Small intestine (tissue), 7 donors: ENCODE measurements around the gene KHNYN. TPM values are rescaled to one million over a fixed set of nuclear protein-coding genes. Genes with fewer than 3 reads are reported as not detected.

Experiments used
- DNase-seq, 2 donors: peaks; one replicate each; pipeline versions ENCODE4 v3.0.0 to v3.0.0-alpha.2; 2013
- FAIRE-seq: peaks from 2 replicates; lab custom pipeline; 2012; peaks lifted over from hg19 to GRCh38; lab: Jason Lieb, UNC
- H3K27ac ChIP-seq, 3 donors: one replicate each; pipeline ENCODE4 v1.5.1; 2013; ENCODE audit warnings: low read length in 2 of 3, mild to moderate bottlenecking in 2 of 3, control low read depth in 1 of 3, inconsistent platforms in 1 of 3, low read depth in 1 of 3, moderate library complexity in 1 of 3
- H3K27me3 ChIP-seq, 3 donors: one replicate each; pipeline ENCODE4 v1.6.1; 2013; ENCODE audit warnings: low read length in 3 of 3, inconsistent platforms in 1 of 3; ENCODE audit not compliant: control insufficient read depth in 3 of 3, insufficient read depth in 3 of 3
- H3K36me3 ChIP-seq, 3 donors: one replicate each; pipeline ENCODE4 v1.6.1; 2013; ENCODE audit warnings: low read length in 3 of 3, inconsistent platforms in 1 of 3, low read depth in 1 of 3, mild to moderate bottlenecking in 1 of 3, moderate library complexity in 1 of 3; ENCODE audit not compliant: control insufficient read depth in 3 of 3, insufficient read depth in 2 of 3
- H3K4me1 ChIP-seq, 3 donors: one replicate each; pipeline ENCODE4 v1.6.1; 2013; ENCODE audit warnings: low read length in 2 of 3, inconsistent platforms in 1 of 3, low read depth in 1 of 3, mild to moderate bottlenecking in 1 of 3, moderate library complexity in 1 of 3; ENCODE audit not compliant: control insufficient read depth in 3 of 3, insufficient read depth in 2 of 3
- H3K4me3 ChIP-seq, 3 donors: one replicate each; pipeline ENCODE4 v1.5.1; 2013; ENCODE audit warnings: low read length in 3 of 3, control low read depth in 1 of 3, inconsistent platforms in 1 of 3, low read depth in 1 of 3, mild to moderate bottlenecking in 1 of 3, moderate library complexity in 1 of 3
- H3K9me3 ChIP-seq, 2 donors: one replicate each; pipeline ENCODE4 v1.6.1; 2013; ENCODE audit warnings: low read depth in 1 of 2, low read length in 1 of 2; ENCODE audit not compliant: control insufficient read depth in 2 of 2, insufficient read depth in 1 of 2
- WGBS, 3 donors: extraction: QIAGEN DNeasy Blood & Tissue Kit; methylation state at CpG; one replicate each; pipeline ENCODE4 v1.1.7; 2013; 5-methylcytosine and 5-hydroxymethylcytosine counted together
- polyA plus RNA-seq, 4 donors: library from polyadenylated mRNA; stranded (reverse) in 3 of 4; unstranded in 1 of 4; fragments of 200-250 nt in 3 of 4; fragments of 120-200 nt in 1 of 4; gene quantifications; one replicate each; pipeline versions ENCODE4 v1.2.1 to v1.2.3, GENCODE V29; 2013
- donor health status: healthy with polysubstance abuse.
- donor health status: control.
- donor health status: control.
- donor health status: Bipolar disorder and iron deficiency.
- donor health status: healthy.

The KHNYN gene
- polyA plus RNA-seq, 4 donors = 21.3 to 75.6 (median 36.4) TPM

- peak in 1 of 2 donors; percentile 60 for DNase-seq
- FAIRE-seq = no peak
- WGBS, 3 donors = 39 to 65% (median 59%) methylated on average over 2 of the region's 2 CpGs
These were observed 41.1 kb upstream of the KHNYN start for GRCh38 chr14:24388474-24389179.

DNA sequence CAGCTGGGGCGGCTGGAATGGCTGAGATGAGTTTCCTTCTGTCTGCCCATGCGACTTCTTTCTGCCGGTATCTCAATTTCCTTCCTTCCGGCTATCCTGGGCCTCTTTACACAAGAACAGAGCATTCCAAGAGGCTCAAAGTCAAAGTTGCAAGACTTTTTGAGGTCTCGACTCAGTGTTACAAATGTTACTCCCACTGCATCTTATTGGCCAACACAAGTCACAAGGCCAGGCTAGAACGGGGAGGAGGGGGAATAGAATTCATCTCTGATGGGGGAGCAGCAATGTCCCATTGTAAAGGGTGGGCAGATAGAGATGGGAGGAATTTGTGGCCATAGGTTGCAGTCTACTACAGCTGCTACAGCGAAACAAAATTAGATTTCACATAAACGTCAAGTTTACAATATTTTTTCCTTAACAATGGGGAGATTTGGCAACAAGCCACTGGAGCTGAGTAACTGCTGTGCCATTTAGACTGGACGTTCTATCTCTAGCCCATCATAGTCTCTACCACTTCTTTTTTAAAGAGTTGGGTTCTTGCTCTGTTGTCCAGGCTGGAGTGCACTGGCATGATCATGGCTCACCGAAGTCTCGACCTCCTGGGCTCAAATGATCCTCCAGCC, 40.4 kb upstream of the KHNYN start:
- peak in 1 of 2 donors; percentile 71 for DNase-seq
- H3K36me3 ChIP-seq = no peaks in the 10 kb centered on the region
- H3K27me3 ChIP-seq = no peaks in the 10 kb centered on the region
- peak overlapping the region in 1 of 3 donors; percentile 91 for H3K27ac ChIP-seq
- H3K9me3 ChIP-seq = peaks cover 0 to 6% of the 10 kb centered on the region in 2 donors
- no peak overlapping the region for H3K4me3 ChIP-seq
- H3K4me1 ChIP-seq = peaks cover 0 to 42% (median 0%) of the 10 kb centered on the region in 3 donors
- WGBS, 3 donors = 63 to 80% (median 75%) methylated on average over 11 of the region's 11 CpGs
- no peak for FAIRE-seq

More at GRCh38 chr14:24388474-24389179, 41.1 kb upstream of the KHNYN start:
- H3K27ac ChIP-seq = peak overlapping the region in 1 of 3 donors; percentile 91
- no peaks in the 10 kb centered on the region for H3K36me3 ChIP-seq
- no peaks in the 10 kb centered on the region for H3K27me3 ChIP-seq
- peaks cover 0 to 42% (median 0%) of the 10 kb centered on the region in 3 donors for H3K4me1 ChIP-seq
- H3K9me3 ChIP-seq = peaks cover 0 to 6% of the 10 kb centered on the region in 2 donors
- H3K4me3 ChIP-seq = no peak overlapping the region

GRCh38 chr14:24390701-24391468, 38.9 kb upstream of the KHNYN start:
- Histone ChIP-seq H3K27ac (no peak overlapping the region), H3K4me3 (no peak overlapping the region), H3K27me3 (no peaks in the 10 kb centered on the region), H3K4me1 (peaks cover 0 to 40% (median 0%) of the 10 kb centered on the region in 3 donors), H3K9me3 (peaks cover 0 to 6% of the 10 kb centered on the region in 2 donors), H3K36me3 (no peaks in the 10 kb centered on the region)
- DNase-seq = no peak
- 55 to 61% (median 57%) methylated on average over 6 of the region's 6 CpGs for WGBS, 3 donors
- no peak for FAIRE-seq

- peak overlapping the region in 1 of 3 donors; percentile 50 for H3K27ac ChIP-seq
These were observed 37.2 kb upstream of the KHNYN start for GRCh38 chr14:24392325-24393091.

DNA sequence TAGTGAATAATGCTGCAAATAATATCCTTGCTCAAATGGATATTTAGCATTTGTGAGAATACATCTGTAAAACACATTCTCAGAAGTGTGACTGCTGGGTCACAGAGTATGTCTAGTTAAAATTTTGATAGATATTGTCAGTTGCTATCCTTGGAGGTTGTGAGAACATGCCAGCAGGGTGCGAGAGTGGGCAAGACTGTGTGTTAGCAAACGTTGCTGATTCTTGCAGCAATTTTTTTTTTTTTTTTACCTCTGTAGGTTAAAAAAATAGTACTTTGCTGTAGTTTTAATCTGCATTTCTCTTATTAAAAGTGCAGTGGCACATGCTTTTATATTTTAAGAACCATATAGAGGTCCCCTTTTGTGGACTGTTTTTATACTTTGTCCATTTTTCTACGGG, 35.5 kb upstream of the KHNYN start:
- peaks cover 0 to 30% (median 5%) of the 10 kb centered on the region in 3 donors for H3K4me1 ChIP-seq
- H3K36me3 ChIP-seq = no peaks in the 10 kb centered on the region
- H3K9me3 ChIP-seq = peaks cover 0 to 6% of the 10 kb centered on the region in 2 donors
- DNase-seq (no peak), FAIRE-seq (no peak)
- no peak overlapping the region for H3K4me3 ChIP-seq
- 33 to 48% (median 39%) methylated on average over 3 of the region's 3 CpGs for WGBS, 3 donors
- no peak overlapping the region for H3K27ac ChIP-seq
- H3K27me3 ChIP-seq = no peaks in the 10 kb centered on the region

More at GRCh38 chr14:24392325-24393091, 37.2 kb upstream of the KHNYN start:
- peaks cover 0 to 36% (median 0%) of the 10 kb centered on the region in 3 donors for H3K4me1 ChIP-seq
- no peak overlapping the region for H3K4me3 ChIP-seq
- DNase-seq (peak; percentile 41 to 69), FAIRE-seq (no peak)
- no peaks in the 10 kb centered on the region for H3K36me3 ChIP-seq
- H3K9me3 ChIP-seq = peaks cover 0 to 6% of the 10 kb centered on the region in 2 donors
- H3K27me3 ChIP-seq = no peaks in the 10 kb centered on the region
- 26 to 55% (median 45%) methylated on average over 8 of the region's 8 CpGs for WGBS, 3 donors

DNA sequence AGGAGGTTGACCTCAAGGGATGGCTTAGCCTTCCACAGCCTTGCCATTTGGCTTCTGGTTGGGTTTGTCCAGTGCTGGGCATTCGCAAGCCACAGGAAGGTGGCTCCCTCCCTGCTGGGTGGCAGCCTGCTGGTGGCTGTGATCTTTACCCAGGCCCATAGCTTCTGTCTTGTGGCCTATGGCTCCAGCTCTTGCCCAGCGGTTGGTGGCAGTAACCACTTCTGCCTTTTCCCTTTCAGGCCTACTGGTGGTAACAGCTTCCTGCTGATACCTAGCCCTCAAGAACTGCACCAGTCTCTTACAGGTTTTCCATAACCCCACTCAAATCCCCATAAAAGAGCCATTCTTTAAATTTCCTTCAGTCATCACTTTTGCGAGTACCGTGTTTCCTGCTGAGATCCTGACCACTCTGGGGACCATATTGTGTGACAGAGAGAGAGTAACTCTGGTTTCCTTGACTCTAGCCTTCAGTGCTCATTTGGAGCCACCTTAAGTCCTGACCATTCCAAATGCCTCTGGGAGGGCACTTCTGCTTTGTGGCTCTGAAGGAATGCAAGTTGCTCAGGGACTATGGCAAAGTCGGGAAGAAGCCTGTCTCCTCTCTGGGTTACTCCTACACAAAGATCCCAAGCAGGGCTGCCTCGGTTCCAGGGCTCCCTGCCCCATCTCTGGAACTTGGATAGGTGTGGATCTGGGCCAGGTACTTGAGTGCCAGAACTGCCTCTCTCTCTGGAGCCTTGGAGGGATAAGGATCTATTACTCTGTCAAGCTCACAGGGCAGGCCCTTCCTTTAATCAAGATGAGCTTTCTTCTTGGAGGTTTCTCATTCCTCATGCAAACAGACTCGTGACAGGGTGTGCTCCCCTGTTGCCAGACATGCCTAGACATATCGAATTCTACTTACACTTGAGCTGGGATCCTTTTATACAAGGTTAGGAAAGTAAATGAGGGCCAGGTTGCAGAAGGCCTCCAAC, 33.9 kb upstream of the KHNYN start:
- Histone ChIP-seq H3K4me1 (peaks cover 5 to 33% (median 13%) of the 10 kb centered on the region in 3 donors), H3K36me3 (peaks cover 0 to 7% (median 0%) of the 10 kb centered on the region in 3 donors), H3K9me3 (peaks cover 0 to 6% of the 10 kb centered on the region in 2 donors), H3K27ac (no peak overlapping the region), H3K4me3 (no peak overlapping the region), H3K27me3 (no peaks in the 10 kb centered on the region)
- DNase-seq (no peak), FAIRE-seq (no peak)
- WGBS, 3 donors = 67 to 77% (median 68%) methylated on average over 8 of the region's 8 CpGs

DNA sequence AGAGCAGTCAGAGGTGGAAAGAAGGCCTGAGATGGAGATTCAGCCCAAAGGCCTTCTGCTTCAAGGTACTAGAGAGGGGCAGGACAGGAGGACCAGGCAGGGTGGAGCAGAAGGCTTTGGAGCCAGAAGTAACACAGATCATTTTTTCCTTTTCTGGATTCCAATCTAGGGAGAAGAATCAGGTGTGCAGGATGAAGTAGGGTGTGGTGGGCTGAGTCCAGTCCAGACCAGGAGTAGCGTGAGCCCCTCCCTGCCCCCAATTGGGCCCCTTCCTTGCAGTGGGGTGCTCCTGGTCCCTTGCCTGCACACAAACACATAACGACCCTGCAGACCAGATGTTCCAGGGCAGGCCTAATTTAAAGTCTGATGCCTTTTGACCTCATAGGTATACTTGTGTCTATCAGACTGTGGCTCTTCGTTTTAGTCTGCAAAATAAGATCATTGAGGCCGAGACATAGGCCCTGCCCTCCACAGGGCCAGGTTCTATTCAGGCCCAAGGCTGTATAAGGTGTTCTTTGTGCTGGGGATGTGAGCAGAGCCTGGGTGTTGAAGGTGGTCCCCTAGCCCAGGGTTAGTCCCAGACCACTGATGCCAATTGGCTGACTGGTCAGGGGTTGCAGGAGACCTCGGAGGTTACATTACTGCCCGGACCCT, 32.0 kb upstream of the KHNYN start:
- H3K9me3 ChIP-seq = no peaks in the 10 kb centered on the region
- FAIRE-seq (no peak), DNase-seq (peak in 1 of 2 donors; percentile 55)
- WGBS, 3 donors = 33 to 48% (median 48%) methylated on average over 5 to 6 of the region's 6 CpGs
- H3K27ac ChIP-seq = peak overlapping the region in 2 of 3 donors; percentile 62 to 85
- peaks cover 5 to 42% (median 20%) of the 10 kb centered on the region in 3 donors for H3K4me1 ChIP-seq
- no peaks in the 10 kb centered on the region for H3K27me3 ChIP-seq
- peak overlapping the region in 1 of 3 donors; percentile 76 for H3K4me3 ChIP-seq
- peaks cover 0 to 17% (median 0%) of the 10 kb centered on the region in 3 donors for H3K36me3 ChIP-seq
